HEK293 (cell line): ENCODE measurements around the gene HOXA3.

ENCODE experiments used
- CTCF ChIA-PET: fragments of 350-600 bp; formaldehyde crosslinking; extraction: SDS; loops from one replicate; lab custom pipeline; 2021; ENCODE audit warnings: antibody characterized with exemption; lab: Yijun Ruan, JAX
- POLR2A ChIA-PET: fragments of 300-600 bp; formaldehyde crosslinking; extraction: SDS; loops from one replicate; lab custom pipeline; 2020; ENCODE audit warnings: antibody characterized with exemption, inconsistent platforms; lab: Yijun Ruan, JAX
- H3K27ac ChIP-seq: fragments of 200-500 bp; sonication (Bioruptor generic); 2 replicates; pipeline ENCODE4 v1.5.1; 2014; ENCODE audit warnings: low read depth, low read length, control low read depth, inconsistent platforms; ENCODE audit errors: extremely low read depth
- H3K36me3 ChIP-seq, 2 experiments: fragments of 200-500 bp in 1 of 2; sonication (Bioruptor generic) in 1 of 2; 1 replicate in 1 of 2; 2 replicates in 1 of 2; pipeline ENCODE4 v1.5.1; 2014 to 2017; ENCODE audit warnings: inconsistent platforms in 2 of 2, low read length in 2 of 2; ENCODE audit not compliant: control insufficient read depth in 2 of 2, insufficient read depth in 1 of 2
- H3K4me1 ChIP-seq: fragments of 200-500 bp; sonication (Bioruptor generic); 2 replicates; pipeline ENCODE4 v1.5.1; 2014; ENCODE audit warnings: mild to moderate bottlenecking, low read length, inconsistent platforms; ENCODE audit not compliant: control insufficient read depth, insufficient read depth
- H3K4me3 ChIP-seq: 2 replicates; pipeline ENCODE4 v1.5.1; 2011; ENCODE audit warnings: low read depth, mild to moderate bottlenecking, control low read depth, low read length, moderate library complexity
- H3K9me3 ChIP-seq: fragments of 200-500 bp; sonication (Bioruptor generic); 2 replicates; pipeline ENCODE4 v1.5.1; 2014; ENCODE audit warnings: low read depth, low read length, inconsistent platforms; ENCODE audit not compliant: control insufficient read depth, insufficient read depth
- FEZF1 ChIP-seq: fragments of 450-650 bp; formaldehyde crosslinking; IDR thresholded peaks from 2 replicates; pipeline ENCODE4 v1.5.1; 2016; ENCODE audit warnings: missing biosample characterization, missing genetic modification characterization
- HOXD13 ChIP-seq: sonication (generic); formaldehyde crosslinking; IDR thresholded peaks from 2 replicates; pipeline ENCODE4 v1.8.0; 2022; ENCODE audit warnings: missing genetic modification reagents, borderline replicate concordance
- KLF7 ChIP-seq: fragments of 450-650 bp; formaldehyde crosslinking; IDR thresholded peaks from 2 replicates; pipeline ENCODE4 v1.5.1; 2016; ENCODE audit warnings: missing biosample characterization, missing genetic modification characterization, borderline replicate concordance
- KLF8 ChIP-seq: fragments of 450-650 bp; formaldehyde crosslinking; IDR thresholded peaks from 2 replicates; pipeline ENCODE4 v1.5.1; 2016; ENCODE audit warnings: missing biosample characterization, missing genetic modification characterization
- PRDM10 ChIP-seq: fragments of 450-650 bp; formaldehyde crosslinking; IDR thresholded peaks from 2 replicates; pipeline ENCODE4 v1.5.1; 2016; ENCODE audit warnings: missing biosample characterization, missing genetic modification characterization
- REST ChIP-seq: fragments of 450-650 bp; formaldehyde crosslinking; IDR thresholded peaks from 2 replicates; pipeline ENCODE4 v1.5.1; 2016; ENCODE audit warnings: missing biosample characterization, missing genetic modification characterization
- SETDB1 ChIP-seq: IDR thresholded peaks from one replicate; pipeline ENCODE4 v1.6.1; 2017; ENCODE audit warnings: mild to moderate bottlenecking, low read length, moderate library complexity, mixed read lengths; ENCODE audit not compliant: insufficient read length
- ZBTB1 ChIP-seq: fragments of 450-650 bp; formaldehyde crosslinking; IDR thresholded peaks from 2 replicates; pipeline ENCODE4 v1.5.1; 2016; ENCODE audit warnings: missing biosample characterization, missing genetic modification characterization
- ZBTB10 ChIP-seq: fragments of 450-650 bp; formaldehyde crosslinking; IDR thresholded peaks from 2 replicates; pipeline ENCODE4 v1.5.1; 2016; ENCODE audit warnings: missing biosample characterization, missing genetic modification characterization
- ZFP3 ChIP-seq: fragments of 450-650 bp; formaldehyde crosslinking; IDR thresholded peaks from 2 replicates; pipeline ENCODE4 v1.5.1; 2016; ENCODE audit warnings: low read depth, missing biosample characterization, missing genetic modification characterization
- ZFP37 ChIP-seq: fragments of 450-650 bp; formaldehyde crosslinking; IDR thresholded peaks from 2 replicates; pipeline ENCODE4 v1.5.1; 2016; ENCODE audit warnings: missing biosample characterization, missing genetic modification characterization
- ZNF146 ChIP-seq: fragments of 450-650 bp; formaldehyde crosslinking; IDR thresholded peaks from 2 replicates; pipeline ENCODE4 v1.5.1; 2016; ENCODE audit warnings: missing biosample characterization, missing genetic modification characterization
- ZNF169 ChIP-seq: fragments of 450-650 bp; formaldehyde crosslinking; IDR thresholded peaks from 2 replicates; pipeline ENCODE4 v1.5.1; 2016; ENCODE audit warnings: missing biosample characterization, missing genetic modification characterization
- ZNF302 ChIP-seq: fragments of 450-650 bp; formaldehyde crosslinking; IDR thresholded peaks from 2 replicates; pipeline ENCODE4 v1.5.1; 2016; ENCODE audit warnings: missing biosample characterization, missing genetic modification characterization, low read depth
- ZNF335 ChIP-seq: fragments of 450-650 bp; formaldehyde crosslinking; conservative IDR thresholded peaks from 2 replicates; pipeline ENCODE4 v1.5.1; 2016; ENCODE audit warnings: missing biosample characterization, missing genetic modification characterization
- ZNF366 ChIP-seq: fragments of 450-650 bp; formaldehyde crosslinking; conservative IDR thresholded peaks from 2 replicates; pipeline ENCODE4 v1.5.1; 2016; ENCODE audit warnings: missing biosample characterization, missing genetic modification characterization
- ZNF426 ChIP-seq: fragments of 450-650 bp; formaldehyde crosslinking; IDR thresholded peaks from 2 replicates; pipeline ENCODE4 v1.5.1; 2017; ENCODE audit warnings: missing biosample characterization, missing genetic modification characterization, mild to moderate bottlenecking, inconsistent platforms, moderate library complexity
- ZNF555 ChIP-seq: fragments of 450-650 bp; formaldehyde crosslinking; conservative IDR thresholded peaks from 2 replicates; pipeline ENCODE4 v1.5.1; 2017; ENCODE audit warnings: missing biosample characterization, mild to moderate bottlenecking, missing genetic modification characterization, inconsistent platforms
- ZNF623 ChIP-seq: fragments of 450-650 bp; formaldehyde crosslinking; IDR thresholded peaks from 2 replicates; pipeline ENCODE4 v1.5.1; 2016; ENCODE audit warnings: missing biosample characterization, missing genetic modification characterization
- ZNF624 ChIP-seq: fragments of 450-650 bp; formaldehyde crosslinking; IDR thresholded peaks from 2 replicates; pipeline ENCODE4 v1.5.1; 2017; ENCODE audit warnings: missing biosample characterization, missing genetic modification characterization
- ZNF768 ChIP-seq: fragments of 450-650 bp; formaldehyde crosslinking; IDR thresholded peaks from 2 replicates; pipeline ENCODE4 v1.5.1; 2018; ENCODE audit warnings: missing biosample characterization, mild to moderate bottlenecking, missing genetic modification characterization
- ZSCAN18 ChIP-seq: fragments of 450-650 bp; formaldehyde crosslinking; IDR thresholded peaks from 2 replicates; pipeline ENCODE4 v1.5.1; 2016; ENCODE audit warnings: missing biosample characterization, missing genetic modification characterization

The HOXA3 gene

GRCh38 chr7:27138985-27139333 is 13.4 kb downstream of the HOXA3 start (continued):
- TF ChIP-seq ZFP3 (tag by site-specific recombination) (no peak), ZNF555 (tag by site-specific recombination) (no peak), ZSCAN18 (tag by site-specific recombination) (no peak), SETDB1 (no peak), ZNF146 (no peak), ZFP37 (tag by site-specific recombination) (peak; percentile 16; the same call in 1 of the 2 replicates), ZNF426 (tag by site-specific recombination) (peak; percentile 5; the same call in 1 of the 2 replicates), ZNF624 (tag by site-specific recombination) (no peak), ZNF169 (no peak), ZNF768 (tag by site-specific recombination) (no peak), ZNF302 (no peak), ZNF366 (tag by site-specific recombination) (peak; percentile 53), FEZF1 (peak; percentile 87), ZBTB1 (tag by site-specific recombination) (no peak), ZBTB10 (tag by site-specific recombination) (no peak), KLF8 (no peak), ZNF623 (tag by site-specific recombination) (no peak), ZNF335 (peak; percentile 73), KLF7 (no peak), REST (no peak)

- no peak overlapping the region for H3K4me3 ChIP-seq
- H3K4me1 ChIP-seq: peaks cover 42% of the 10 kb centered on the region
- peaks cover 0 to 34% of the 10 kb centered on the region in 2 experiments; a peak in 1 of 3 replicates for H3K36me3 ChIP-seq
- peak overlapping the region; percentile 98; the same call in 1 of the 2 replicates for H3K27ac ChIP-seq
- ChIA-PET CTCF (interaction anchor here (0.6 kb wide), 1 partner anchor 10 kb away, joined by 3 read pairs; no protein-coding TSS in a partner anchor), POLR2A (no interaction called here)
- H3K9me3 ChIP-seq: no peaks in the 10 kb centered on the region
- TF ChIP-seq HOXD13 (CRISPR knock-in tag) (no peak), PRDM10 (tag by site-specific recombination) (peak; percentile 78)
Measured at GRCh38 chr7:27138472-27138871, 13.9 kb downstream of the HOXA3 start.
